ENCODE data around the gene PCDHA5. TPM values are rescaled to one million over a fixed set of nuclear protein-coding genes. Genes with fewer than 3 reads are reported as not detected.
"Not testable (repeated sequence)": the region's sequence is repeated elsewhere in the genome, so short reads cannot be mapped to it uniquely, and the experiment has no call there.

The PCDHA5 gene
- total RNA-seq, 3 donors from 2014 or later (not counting 1 experiment from before 2014, with no cell fraction given), result not detected

DNA sequence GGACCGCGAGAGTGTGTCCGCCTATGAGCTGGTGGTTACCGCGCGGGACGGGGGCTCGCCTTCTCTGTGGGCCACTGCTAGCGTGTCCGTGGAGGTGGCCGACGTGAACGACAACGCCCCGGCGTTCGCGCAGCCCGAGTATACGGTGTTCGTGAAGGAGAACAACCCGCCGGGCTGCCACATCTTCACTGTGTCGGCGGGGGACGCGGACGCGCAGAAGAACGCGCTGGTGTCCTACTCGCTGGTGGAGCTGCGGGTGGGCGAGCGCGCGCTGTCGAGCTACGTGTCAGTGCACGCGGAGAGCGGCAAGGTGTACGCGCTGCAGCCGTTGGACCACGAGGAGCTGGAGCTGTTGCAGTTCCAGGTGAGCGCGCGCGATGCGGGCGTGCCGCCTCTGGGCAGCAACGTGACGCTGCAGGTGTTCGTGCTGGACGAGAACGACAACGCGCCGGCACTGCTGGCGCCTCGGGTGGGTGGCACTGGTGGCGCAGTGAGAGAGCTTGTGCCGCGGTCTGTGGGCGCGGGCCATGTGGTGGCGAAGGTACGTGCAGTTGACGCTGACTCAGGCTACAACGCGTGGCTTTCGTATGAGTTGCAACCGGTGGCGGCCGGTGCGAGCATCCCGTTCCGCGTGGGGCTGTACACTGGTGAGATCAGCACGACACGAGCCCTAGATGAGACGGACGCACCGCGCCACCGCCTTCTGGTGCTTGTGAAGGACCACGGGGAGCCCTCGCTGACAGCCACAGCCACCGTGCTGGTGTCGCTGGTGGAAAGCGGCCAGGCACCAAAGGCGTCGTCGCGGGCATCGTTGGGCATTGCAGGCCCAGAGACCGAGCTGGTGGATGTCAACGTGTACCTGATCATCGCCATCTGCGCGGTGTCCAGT, 14.5 kb downstream of the PCDHA5 start:
- H3K4me1 Mint-ChIP-seq, result no peaks in the 10 kb centered on the region
- H3K4me3 Mint-ChIP-seq, result no peak overlapping the region
- Histone ChIP-seq H3K27ac (ENCODE audit: low read length) (no peak overlapping the region), H3K4me1 (ENCODE audit: control insufficient read depth, insufficient read depth, low read length) (no peaks in the 10 kb centered on the region), H3K9me3 (ENCODE audit: control insufficient read depth, insufficient read depth, low read length) (peaks cover 5% of the 10 kb centered on the region), H3K36me3 (ENCODE audit: control insufficient read depth, insufficient read depth, low read length) (no peaks in the 10 kb centered on the region), H3K27me3 (ENCODE audit: control insufficient read depth, insufficient read depth, low read length) (peaks cover 12% of the 10 kb centered on the region), H3K4me3 (ENCODE audit: low read length) (no peak overlapping the region)
- peaks cover 11 to 18% of the 10 kb centered on the region in 2 donors for H3K27me3 Mint-ChIP-seq (ENCODE audit: low read depth in 2 of 2)
- TF ChIP-seq, protein P1, sequence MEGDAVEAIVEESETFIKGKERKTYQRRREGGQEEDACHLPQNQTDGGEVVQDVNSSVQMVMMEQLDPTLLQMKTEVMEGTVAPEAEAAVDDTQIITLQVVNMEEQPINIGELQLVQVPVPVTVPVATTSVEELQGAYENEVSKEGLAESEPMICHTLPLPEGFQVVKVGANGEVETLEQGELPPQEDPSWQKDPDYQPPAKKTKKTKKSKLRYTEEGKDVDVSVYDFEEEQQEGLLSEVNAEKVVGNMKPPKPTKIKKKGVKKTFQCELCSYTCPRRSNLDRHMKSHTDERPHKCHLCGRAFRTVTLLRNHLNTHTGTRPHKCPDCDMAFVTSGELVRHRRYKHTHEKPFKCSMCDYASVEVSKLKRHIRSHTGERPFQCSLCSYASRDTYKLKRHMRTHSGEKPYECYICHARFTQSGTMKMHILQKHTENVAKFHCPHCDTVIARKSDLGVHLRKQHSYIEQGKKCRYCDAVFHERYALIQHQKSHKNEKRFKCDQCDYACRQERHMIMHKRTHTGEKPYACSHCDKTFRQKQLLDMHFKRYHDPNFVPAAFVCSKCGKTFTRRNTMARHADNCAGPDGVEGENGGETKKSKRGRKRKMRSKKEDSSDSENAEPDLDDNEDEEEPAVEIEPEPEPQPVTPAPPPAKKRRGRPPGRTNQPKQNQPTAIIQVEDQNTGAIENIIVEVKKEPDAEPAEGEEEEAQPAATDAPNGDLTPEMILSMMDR (IDR thresholded peaks at IDR 0.05), result no peak
- intact Hi-C loops (cut with micrococcal nuclease), result no loop called here
- ATAC-seq, result no peak
- H3K9me3 Mint-ChIP-seq, result peaks cover 9 to 15% of the 10 kb centered on the region in 2 donors
- H3K27ac Mint-ChIP-seq, result no peak overlapping the region
- peaks cover 8% of the 10 kb centered on the region for H3K36me3 Mint-ChIP-seq
- no peak for DNase-seq
- 56% methylated on average over 103 of the region's 103 CpGs for WGBS (ENCODE audit: insufficient coverage)

DNA sequence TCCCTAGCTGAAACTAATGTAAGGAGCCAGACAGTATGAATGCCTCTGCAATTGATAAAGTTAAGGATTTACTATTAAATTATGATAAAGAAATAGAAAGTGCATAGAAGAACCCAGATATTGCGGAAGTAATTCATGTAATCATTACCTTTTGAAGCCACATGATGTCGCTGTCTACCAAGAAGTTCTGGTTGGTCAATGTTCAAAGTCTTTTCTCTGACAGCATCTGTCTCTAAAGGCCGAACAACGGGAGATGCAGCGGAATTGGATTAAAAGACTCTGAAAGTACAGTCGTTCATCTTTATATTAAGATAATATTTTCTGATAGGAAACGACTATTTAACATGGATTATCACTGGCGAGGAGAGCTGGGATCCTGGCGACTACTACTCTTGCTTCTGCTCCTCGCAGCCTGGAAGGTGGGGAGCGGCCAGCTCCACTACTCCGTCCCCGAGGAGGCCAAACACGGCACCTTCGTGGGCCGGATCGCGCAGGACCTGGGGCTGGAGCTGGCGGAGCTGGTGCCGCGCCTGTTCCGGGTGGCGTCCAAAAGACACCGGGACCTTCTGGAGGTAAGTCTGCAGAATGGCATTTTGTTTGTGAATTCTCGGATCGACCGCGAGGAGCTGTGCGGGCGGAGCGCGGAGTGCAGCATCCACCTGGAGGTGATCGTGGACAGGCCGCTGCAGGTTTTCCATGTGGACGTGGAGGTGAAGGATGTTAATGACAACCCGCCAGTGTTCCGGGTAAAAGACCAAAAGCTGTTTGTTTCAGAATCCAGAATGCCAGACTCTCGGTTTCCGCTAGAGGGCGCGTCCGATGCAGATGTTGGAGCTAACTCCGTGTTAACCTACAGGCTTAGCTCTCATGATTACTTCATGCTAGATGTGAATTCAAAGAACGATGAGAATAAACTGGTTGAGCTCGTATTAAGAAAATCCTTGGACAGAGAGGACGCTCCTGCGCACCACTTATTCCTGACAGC, 19.9 kb downstream of the PCDHA5 start, which contains the start of gene PCDHA8:
PCDHA8 (plus strand) TSS at position 210 of the 985 bp plus-strand sequence; CDS start at position 345, 135 bp downstream.
- 31% methylated on average over 43 of the region's 47 CpGs for WGBS (ENCODE audit: insufficient coverage)
- Mint-ChIP-seq H3K4me3 (peak within 1 kb of the TSS; percentile 37), H3K9me3 (peaks cover 2 to 3% of the 10 kb centered on the region in 2 donors), H3K27me3 (ENCODE audit: low read depth in 2 of 2) (peaks cover 0 to 8% of the 10 kb centered on the region in 2 donors), H3K4me1 (no peaks in the 10 kb centered on the region), H3K27ac (no peak within 1 kb of the TSS), H3K36me3 (no peaks in the 10 kb centered on the region)
- intact Hi-C loops (cut with micrococcal nuclease), result no loop called here
- H3K27me3 ChIP-seq (ENCODE audit: control insufficient read depth, insufficient read depth, low read length), result peaks cover 2% of the 10 kb centered on the region
- H3K4me3 ChIP-seq (ENCODE audit: low read length), result no peak within 1 kb of the TSS
- DNase-seq (no peak), ATAC-seq (no peak)
- H3K4me1 ChIP-seq (ENCODE audit: control insufficient read depth, insufficient read depth, low read length), result no peaks in the 10 kb centered on the region
- no peak within 1 kb of the TSS for H3K27ac ChIP-seq (ENCODE audit: low read length)
- TF ChIP-seq, protein P1 (IDR thresholded peaks at IDR 0.05), result no peak
- peaks cover 15% of the 10 kb centered on the region for H3K9me3 ChIP-seq (ENCODE audit: control insufficient read depth, insufficient read depth, low read length)
- H3K36me3 ChIP-seq (ENCODE audit: control insufficient read depth, insufficient read depth, low read length), result no peaks in the 10 kb centered on the region

DNA sequence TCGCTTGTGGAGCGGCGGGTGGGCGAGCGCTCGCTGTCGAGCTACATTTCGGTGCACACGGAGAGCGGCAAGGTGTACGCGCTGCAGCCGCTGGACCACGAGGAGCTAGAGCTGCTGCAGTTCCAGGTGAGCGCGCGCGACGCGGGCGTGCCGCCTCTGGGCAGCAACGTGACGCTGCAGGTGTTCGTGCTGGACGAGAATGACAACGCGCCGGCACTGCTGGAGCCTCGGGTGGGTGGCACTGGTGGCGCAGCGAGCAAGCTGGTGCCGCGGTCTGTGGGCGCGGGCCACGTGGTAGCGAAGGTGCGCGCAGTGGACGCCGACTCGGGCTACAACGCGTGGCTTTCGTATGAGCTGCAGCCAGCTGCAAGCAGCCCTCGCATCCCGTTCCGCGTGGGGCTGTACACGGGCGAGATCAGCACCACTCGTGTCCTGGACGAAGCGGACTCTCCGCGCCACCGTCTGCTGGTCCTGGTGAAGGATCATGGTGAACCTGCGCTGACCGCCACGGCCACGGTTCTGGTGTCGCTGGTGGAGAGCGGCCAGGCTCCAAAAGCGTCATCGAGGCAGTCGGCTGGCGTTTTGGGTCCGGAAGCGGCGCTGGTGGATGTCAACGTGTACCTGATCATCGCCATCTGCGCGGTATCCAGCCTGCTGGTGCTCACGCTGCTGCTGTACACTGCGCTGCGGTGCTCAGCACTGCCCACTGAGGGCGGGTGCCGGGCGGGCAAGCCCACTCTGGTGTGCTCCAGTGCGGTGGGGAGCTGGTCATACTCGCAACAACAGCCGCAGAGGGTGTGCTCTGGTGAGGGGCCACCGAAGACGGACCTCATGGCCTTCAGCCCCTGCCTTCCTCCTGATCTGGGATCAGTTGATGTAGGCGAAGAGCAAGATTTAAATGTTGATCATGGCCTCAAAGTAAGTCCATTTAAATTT, 21.7 kb downstream of the PCDHA5 start:
- Histone ChIP-seq H3K4me1 (ENCODE audit: control insufficient read depth, insufficient read depth, low read length) (no peaks in the 10 kb centered on the region), H3K9me3 (ENCODE audit: control insufficient read depth, insufficient read depth, low read length) (peaks cover 15% of the 10 kb centered on the region), H3K27me3 (ENCODE audit: control insufficient read depth, insufficient read depth, low read length) (peaks cover 6% of the 10 kb centered on the region), H3K36me3 (ENCODE audit: control insufficient read depth, insufficient read depth, low read length) (no peaks in the 10 kb centered on the region), H3K4me3 (ENCODE audit: low read length) (no peak overlapping the region), H3K27ac (ENCODE audit: low read length) (no peak overlapping the region)
- no peak for DNase-seq
- Mint-ChIP-seq H3K4me1 (no peaks in the 10 kb centered on the region), H3K27ac (no peak overlapping the region), H3K9me3 (peaks cover 0 to 2% of the 10 kb centered on the region in 2 donors), H3K4me3 (no peak overlapping the region), H3K27me3 (ENCODE audit: low read depth in 2 of 2) (peaks cover 0 to 6% of the 10 kb centered on the region in 2 donors), H3K36me3 (no peaks in the 10 kb centered on the region)
- WGBS (ENCODE audit: insufficient coverage), result 56% methylated on average over 87 of the region's 87 CpGs
- ATAC-seq, result no peak
- intact Hi-C loops (cut with micrococcal nuclease), result no loop called here
- TF ChIP-seq, protein P1 (IDR thresholded peaks at IDR 0.05), result no peak

DNA sequence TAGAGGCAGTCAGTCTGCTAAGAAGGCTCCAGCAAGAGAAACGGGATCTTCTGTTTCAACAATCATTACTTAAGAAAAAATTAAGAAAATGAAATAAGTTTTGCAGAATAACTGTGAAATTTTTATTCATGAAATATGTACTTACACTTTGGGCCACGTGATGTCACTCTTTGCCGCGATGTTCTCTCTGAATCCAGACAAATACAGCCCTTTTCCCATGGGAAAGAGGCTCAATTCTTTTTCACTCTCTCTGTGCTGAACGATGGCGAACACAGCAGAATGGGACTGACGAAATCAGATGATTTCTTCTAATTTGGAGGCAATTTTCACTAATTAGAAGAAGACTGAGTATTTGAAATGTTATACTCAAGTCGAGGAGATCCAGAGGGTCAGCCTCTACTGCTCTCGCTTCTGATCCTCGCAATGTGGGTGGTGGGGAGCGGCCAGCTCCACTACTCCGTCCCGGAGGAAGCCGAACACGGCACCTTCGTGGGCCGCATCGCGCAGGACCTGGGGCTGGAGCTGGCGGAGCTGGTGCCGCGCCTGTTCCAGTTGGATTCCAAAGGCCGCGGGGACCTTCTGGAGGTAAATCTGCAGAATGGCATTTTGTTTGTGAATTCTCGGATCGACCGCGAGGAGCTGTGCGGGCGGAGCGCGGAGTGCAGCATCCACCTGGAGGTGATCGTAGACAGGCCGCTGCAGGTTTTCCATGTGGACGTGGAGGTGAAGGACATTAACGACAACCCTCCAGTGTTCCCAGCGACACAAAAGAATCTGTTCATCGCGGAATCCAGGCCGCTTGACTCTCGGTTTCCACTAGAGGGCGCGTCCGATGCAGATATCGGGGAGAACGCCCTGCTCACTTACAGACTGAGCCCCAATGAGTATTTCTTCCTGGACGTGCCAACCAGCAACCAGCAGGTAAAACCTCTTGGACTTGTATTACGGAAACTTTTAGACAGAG, 27.0 kb downstream of the PCDHA5 start, which contains the start of gene PCDHA9:
PCDHA9 (plus strand) TSS at position 244 of the 964 bp plus-strand sequence; CDS start at position 358, 114 bp downstream.
- H3K27ac Mint-ChIP-seq; H3K9me3 Mint-ChIP-seq; H3K27ac ChIP-seq (ENCODE audit: low read length); H3K4me1 ChIP-seq (ENCODE audit: control insufficient read depth, insufficient read depth, low read length); H3K27me3 Mint-ChIP-seq (ENCODE audit: low read depth in 2 of 2); H3K36me3 ChIP-seq (ENCODE audit: control insufficient read depth, insufficient read depth, low read length); intact Hi-C loops (cut with micrococcal nuclease); H3K4me3 ChIP-seq (ENCODE audit: low read length); H3K4me3 Mint-ChIP-seq; H3K4me1 Mint-ChIP-seq; H3K27me3 ChIP-seq (ENCODE audit: control insufficient read depth, insufficient read depth, low read length); DNase-seq; H3K36me3 Mint-ChIP-seq; ATAC-seq: not testable (repeated sequence)
- peaks cover 12% of the 10 kb centered on the region for H3K9me3 ChIP-seq (ENCODE audit: control insufficient read depth, insufficient read depth, low read length)
- WGBS (ENCODE audit: insufficient coverage), result 28% methylated on average over 35 of the region's 48 CpGs
